Hematopoietic multipotent progenitor cell treated with erythropoietin and hydrocortisone succinate and interleukin-3 and kit ligand, for 4 days (in vitro differentiated cells): ENCODE measurements around the gene COL6A1.
A peak's percentile ranks its signal among the peaks of the same experiment; 100 is the strongest.
"Not testable (repeated sequence)": the region's sequence is repeated elsewhere in the genome, so short reads cannot be mapped to it uniquely, and the experiment has no call there.

Experiments
- DNase-seq: peaks from one replicate; pipeline ENCODE4 v3.0.0-alpha.2; 2015

The COL6A1 gene

GRCh38 chr21:45969921-45970673 lies 11.5 kb upstream of the COL6A1 start:
- DNase-seq, result no peak

GRCh38 chr21:45970674-45971615 lies 10.6 kb upstream of the COL6A1 start:
- DNase-seq, result peak; percentile 65

GRCh38 chr21:45971616-45972352 lies 9.8 kb upstream of the COL6A1 start:
- DNase-seq, result no peak

- DNase-seq, result no peak
These were observed 9.2 kb upstream of the COL6A1 start for GRCh38 chr21:45972353-45972715.

GRCh38 chr21:45972716-45973474 lies 8.7 kb upstream of the COL6A1 start:
- no peak for DNase-seq

GRCh38 chr21:45973475-45974072 lies 8.0 kb upstream of the COL6A1 start:
- DNase-seq, result peak; percentile 78

- DNase-seq, result peak; percentile 47
These were observed 7.2 kb upstream of the COL6A1 start for GRCh38 chr21:45974073-45975019.

- DNase-seq, result no peak
These were observed 6.4 kb upstream of the COL6A1 start for GRCh38 chr21:45975020-45975666.

- DNase-seq, result not testable (repeated sequence)
These were observed 5.7 kb upstream of the COL6A1 start for GRCh38 chr21:45975667-45976409.

GRCh38 chr21:45976701-45977311 lies 4.8 kb upstream of the COL6A1 start:
- DNase-seq, result no peak

- DNase-seq, result no peak
These were observed 4.2 kb upstream of the COL6A1 start for GRCh38 chr21:45977396-45977795.

GRCh38 chr21:45979141-45979631 lies 2.4 kb upstream of the COL6A1 start:
- no peak for DNase-seq

- no peak for DNase-seq
These were observed 1.9 kb upstream of the COL6A1 start for GRCh38 chr21:45979651-45980050.

- no peak for DNase-seq
These were observed 1.3 kb upstream of the COL6A1 start for GRCh38 chr21:45980271-45980670.

- no peak for DNase-seq
These were observed 873 bp upstream of the COL6A1 start for GRCh38 chr21:45980697-45981096.

GRCh38 chr21:45982092-45982757 lies 655 bp downstream of the COL6A1 start:
- DNase-seq, result peak; percentile 22

GRCh38 chr21:45982758-45983648 lies 1.4 kb downstream of the COL6A1 start:
- DNase-seq, result no peak
